K562 (cell line): Measurements from ENCODE around the gene DNAJB1. TPM values are rescaled to one million over a fixed set of nuclear protein-coding genes. Genes with fewer than 3 reads are reported as not detected.

Experiments used
- FOXP1 ChIP-seq: sonication (generic); formaldehyde crosslinking; IDR thresholded peaks from 2 replicates; pipeline ENCODE4 v1.8.0; 2022; ENCODE audit warnings: mild to moderate bottlenecking, missing genetic modification reagents
- HLTF ChIP-seq: fragments of 450-650 bp; IDR thresholded peaks from 2 replicates; pipeline ENCODE4 v1.6.1; 2016
- HMGN3 ChIP-seq: IDR thresholded peaks from 2 replicates; pipeline ENCODE4 v1.6.1; 2011; ENCODE audit warnings: borderline replicate concordance, low read depth, mild to moderate bottlenecking, mixed read lengths, low read length; ENCODE audit not compliant: insufficient read length; ENCODE audit errors: extremely low read depth
- MYC ChIP-seq, 2 experiments: fragments of 250-450 bp in 1 of 2; sonication (Bioruptor Pico) in 1 of 2; IDR thresholded peaks; 2 replicates each; pipeline versions ENCODE4 v1.5.1 to v1.6.1; 2012 to 2021; ENCODE audit warnings: low read depth in 2 of 2, borderline replicate concordance in 1 of 2, improper control_type of control experiment in 1 of 2, low read length in 1 of 2, mild to moderate bottlenecking in 1 of 2, moderate library complexity in 1 of 2
- MYNN ChIP-seq, 2 experiments: sonication (generic); formaldehyde crosslinking in 1 of 2; IDR thresholded peaks; 2 replicates each; pipeline versions ENCODE4 v1.5.0 to v1.6.1; 2016 to 2020; ENCODE audit warnings: antibody characterized with exemption in 1 of 2, missing genetic modification reagents in 1 of 2
- NFE2 ChIP-seq: IDR thresholded peaks from 2 replicates; pipeline ENCODE4 v1.6.1; 2014; ENCODE audit warnings: antibody characterized with exemption, low read depth
- PHTF2 ChIP-seq: fragments of 250-450 bp; sonication (Bioruptor Pico); IDR thresholded peaks from 2 replicates; pipeline ENCODE4 v1.5.0; 2021; ENCODE audit warnings: mild to moderate bottlenecking
- SIN3B ChIP-seq: fragments of 450-650 bp; IDR thresholded peaks from 2 replicates; pipeline ENCODE4 v1.6.1; 2017; ENCODE audit warnings: low read depth, mild to moderate bottlenecking, moderate library complexity
- SMAD3 ChIP-seq: fragments of 450-650 bp; formaldehyde crosslinking; conservative IDR thresholded peaks from 2 replicates; pipeline ENCODE4 v1.4.0; 2020; ENCODE audit warnings: mild to moderate bottlenecking
- SRSF1 ChIP-seq: fragments of 200-400 bp; formaldehyde crosslinking; IDR thresholded peaks from 2 replicates; pipeline ENCODE4 v1.6.1; 2017; ENCODE audit warnings: mild to moderate bottlenecking, low read depth, low read length, moderate library complexity
- ZNF146 ChIP-seq: IDR thresholded peaks from one replicate; pipeline ENCODE4 v1.6.1; 2018; ENCODE audit warnings: missing compliant biosample characterization; ENCODE audit not compliant: unreplicated experiment
- ZNF232 ChIP-seq: sonication (generic); formaldehyde crosslinking; IDR thresholded peaks from 2 replicates; pipeline ENCODE4 v1.8.0; 2022; ENCODE audit warnings: mild to moderate bottlenecking, missing genetic modification reagents
- ZNF551 ChIP-seq: fragments of 250-450 bp; sonication (Bioruptor Pico); IDR thresholded peaks from 2 replicates; pipeline ENCODE4 v1.5.0; 2021; ENCODE audit warnings: mild to moderate bottlenecking, moderate library complexity
- polyA plus RNA-seq, 8 experiments: library from polyadenylated mRNA; depleted of rRNA in 4 of 8; stranded (reverse) in 5 of 8; unstranded in 3 of 8; fragments of >200 nt; fragmentation: Nextera tagmentation in 2 of 8; fragmentation: Illumina TruSeq in 1 of 8; extraction: Ambion mirVana in 2 of 8; extraction: Trizol in 1 of 8; gene quantifications; 2 replicates each; pipeline versions ENCODE4 v1.2.1 to v1.2.3, GENCODE V29; 2011 to 2014; ENCODE audit warnings: inconsistent platforms in 1 of 8, missing spikeins in 1 of 8
- total RNA-seq, 7 experiments: library from RNA; depleted of rRNA in 6 of 7; stranded (reverse); fragments of >200 nt in 6 of 7; fragmentation: Illumina TruSeq in 2 of 7; extraction: Trizol in 2 of 7; gene quantifications; 2 replicates each; pipeline versions ENCODE4 v1.2.1 to v1.2.3, GENCODE V29; 2011 to 2021; ENCODE audit warnings: low replicate concordance in 1 of 7
- TF ChIP-seq, protein P1 (sequence below): fragments of 250-450 bp; sonication (Bioruptor Pico); IDR thresholded peaks from 2 replicates; pipeline ENCODE4 v1.5.1; 2021; ENCODE audit warnings: mild to moderate bottlenecking
- TF ChIP-seq, protein P2 (sequence below), 3 experiments: IDR thresholded peaks in 2 of 3; conservative IDR thresholded peaks in 1 of 3; 2 replicates each; pipeline ENCODE4 v1.5.1; 2011 to 2012; ENCODE audit warnings: low read length in 3 of 3, mild to moderate bottlenecking in 3 of 3, control low read depth in 2 of 3, improper control_type of control experiment in 1 of 3, inconsistent platforms in 1 of 3, low read depth in 1 of 3, mixed read lengths in 1 of 3, moderate library complexity in 1 of 3; ENCODE audit not compliant: insufficient read depth in 2 of 3

Gene DNAJB1
- total and polyA plus RNA-seq, 9 of the 15 experiments (the other 6 are each of a cell fraction or from before 2014, with no cell fraction given): 13.2 to 113 (median 62.1) TPM

DNA sequence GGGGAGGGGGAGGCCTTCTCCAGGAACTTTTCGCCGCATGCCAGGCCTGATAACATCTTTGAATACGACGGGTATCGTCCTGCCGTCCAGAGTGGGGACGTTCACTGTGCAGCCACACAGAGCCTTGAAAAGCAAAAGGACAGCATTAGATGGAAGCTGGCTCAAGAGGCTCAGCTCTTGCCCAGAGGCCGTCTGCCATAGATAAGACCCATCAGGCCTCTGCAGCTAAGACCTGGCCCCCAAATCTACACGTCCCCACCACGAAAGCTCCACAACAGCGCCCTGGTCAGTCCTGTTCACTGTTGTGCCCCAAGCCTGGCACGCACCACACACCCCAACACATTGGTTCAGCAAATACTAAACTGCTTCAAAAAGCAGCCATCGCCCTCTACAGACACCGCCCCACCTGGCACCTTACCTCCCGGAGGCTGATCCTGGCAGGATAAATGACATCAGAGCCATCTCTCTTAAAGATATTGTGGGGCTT, 2.1 kb downstream of the DNAJB1 start (continued):
- TF ChIP-seq NFE2 (no peak), SRSF1 (no peak), PHTF2 (CRISPR knock-in tag) (peak; percentile 92; the same call in 1 of the 2 replicates), MYC (IDR thresholded peaks at IDR 0.05; ENCODE audit: low read depth, low read length) (0 out of 2 replicates have a peak, but pooled peaks have one; percentile 21), MYC (CRISPR knock-in tag; IDR thresholded peaks at IDR 0.05; ENCODE audit: borderline replicate concordance, low read depth) (no peak), SMAD3 (CRISPR knock-in tag) (no peak), MYNN (IDR thresholded peaks at IDR 0.05) (no peak), MYNN (CRISPR knock-in tag; IDR thresholded peaks at IDR 0.05) (no peak), ZNF551 (CRISPR knock-in tag) (no peak), ZNF146 (CRISPR knock-in tag) (no peak), HLTF (0 out of 2 replicates have a peak, but pooled peaks have one; percentile 13), ZNF232 (CRISPR knock-in tag) (no peak), HMGN3 (no peak), SIN3B (0 out of 2 replicates have a peak, but pooled peaks have one; percentile 20), FOXP1 (CRISPR knock-in tag) (no peak)
- TF ChIP-seq, protein P1, sequence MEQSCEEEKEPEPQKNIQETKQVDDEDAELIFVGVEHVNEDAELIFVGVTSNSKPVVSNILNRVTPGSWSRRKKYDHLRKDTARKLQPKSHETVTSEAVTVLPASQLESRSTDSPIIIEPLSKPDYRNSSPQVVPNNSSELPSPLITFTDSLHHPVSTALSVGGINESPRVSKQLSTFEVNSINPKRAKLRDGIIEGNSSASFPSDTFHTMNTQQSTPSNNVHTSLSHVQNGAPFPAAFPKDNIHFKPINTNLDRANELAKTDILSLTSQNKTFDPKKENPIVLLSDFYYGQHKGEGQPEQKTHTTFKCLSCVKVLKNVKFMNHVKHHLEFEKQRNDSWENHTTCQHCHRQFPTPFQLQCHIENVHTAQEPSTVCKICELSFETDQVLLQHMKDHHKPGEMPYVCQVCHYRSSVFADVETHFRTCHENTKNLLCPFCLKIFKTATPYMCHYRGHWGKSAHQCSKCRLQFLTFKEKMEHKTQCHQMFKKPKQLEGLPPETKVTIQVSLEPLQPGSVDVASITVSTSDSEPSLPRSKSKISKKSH (CRISPR knock-in tag): no peak
- TF ChIP-seq, protein P2, sequence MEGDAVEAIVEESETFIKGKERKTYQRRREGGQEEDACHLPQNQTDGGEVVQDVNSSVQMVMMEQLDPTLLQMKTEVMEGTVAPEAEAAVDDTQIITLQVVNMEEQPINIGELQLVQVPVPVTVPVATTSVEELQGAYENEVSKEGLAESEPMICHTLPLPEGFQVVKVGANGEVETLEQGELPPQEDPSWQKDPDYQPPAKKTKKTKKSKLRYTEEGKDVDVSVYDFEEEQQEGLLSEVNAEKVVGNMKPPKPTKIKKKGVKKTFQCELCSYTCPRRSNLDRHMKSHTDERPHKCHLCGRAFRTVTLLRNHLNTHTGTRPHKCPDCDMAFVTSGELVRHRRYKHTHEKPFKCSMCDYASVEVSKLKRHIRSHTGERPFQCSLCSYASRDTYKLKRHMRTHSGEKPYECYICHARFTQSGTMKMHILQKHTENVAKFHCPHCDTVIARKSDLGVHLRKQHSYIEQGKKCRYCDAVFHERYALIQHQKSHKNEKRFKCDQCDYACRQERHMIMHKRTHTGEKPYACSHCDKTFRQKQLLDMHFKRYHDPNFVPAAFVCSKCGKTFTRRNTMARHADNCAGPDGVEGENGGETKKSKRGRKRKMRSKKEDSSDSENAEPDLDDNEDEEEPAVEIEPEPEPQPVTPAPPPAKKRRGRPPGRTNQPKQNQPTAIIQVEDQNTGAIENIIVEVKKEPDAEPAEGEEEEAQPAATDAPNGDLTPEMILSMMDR (IDR thresholded peaks at IDR 0.05 in 2 of 3, conservative IDR thresholded peaks at IDR 0.05 in 1 of 3; ENCODE audit: insufficient read depth in 2 of 3, low read depth in 1 of 3, low read length in 3 of 3): peak in 2 of 3 experiments; percentile 7 to 12; a peak in 2 of 6 replicates
